ENCODE results near the gene MAST4.

Gene MAST4

GRCh38 chr5:66595756-66596635 is at the start of gene MAST4:
Gene MAST4, plus strand, starts transcription at chr5:66596393. Its CDS starts 263 bp downstream, at chr5:66596656.
- DNase-seq (ENCODE audit: low read depth in 3 of 3, low spot score in 1 of 3): peak in 1 of 3 donors; percentile 42

DNA sequence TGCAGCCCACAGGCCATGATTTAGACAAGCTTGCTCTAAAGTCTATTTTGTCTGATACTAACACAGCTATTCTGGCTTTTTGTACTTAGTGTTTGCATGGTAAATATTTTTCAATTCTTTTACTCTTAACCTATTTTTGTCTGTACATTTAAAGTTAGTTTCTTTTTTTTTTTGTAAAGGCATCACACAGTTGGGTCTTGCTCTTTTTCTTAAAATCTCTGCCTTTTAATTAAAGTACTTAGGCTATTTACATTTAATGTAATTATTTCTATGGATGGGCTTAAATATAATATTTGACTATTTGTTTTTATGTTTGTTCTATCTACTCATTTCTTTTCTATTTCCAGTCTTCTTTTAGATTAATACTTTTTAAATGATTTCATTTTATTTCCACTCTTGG is 49.7 kb upstream of the MAST4 start:
- DNase-seq (ENCODE audit: low read depth in 3 of 3, low spot score in 1 of 3): no peak

DNA sequence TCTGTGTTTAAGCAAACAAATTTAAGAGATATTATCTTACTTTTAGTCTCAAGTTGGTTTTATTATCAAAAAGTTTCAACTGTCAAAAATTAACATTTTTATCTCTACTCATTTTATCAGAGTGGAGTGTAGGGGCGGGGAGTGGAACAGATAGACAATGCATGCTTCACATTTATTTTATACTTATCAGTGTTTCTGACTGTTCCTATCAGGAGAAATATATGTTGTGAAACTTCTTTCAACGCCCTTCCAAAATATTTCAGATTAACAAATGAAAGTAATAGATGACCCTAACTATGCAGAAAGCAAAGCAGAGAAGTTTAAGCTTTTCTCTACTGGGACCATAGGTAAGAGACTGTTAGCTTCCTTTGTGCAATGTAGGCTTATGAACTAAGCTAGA is 44.9 kb upstream of the MAST4 start:
- no peak for DNase-seq (ENCODE audit: low read depth in 3 of 3, low spot score in 1 of 3)

DNA sequence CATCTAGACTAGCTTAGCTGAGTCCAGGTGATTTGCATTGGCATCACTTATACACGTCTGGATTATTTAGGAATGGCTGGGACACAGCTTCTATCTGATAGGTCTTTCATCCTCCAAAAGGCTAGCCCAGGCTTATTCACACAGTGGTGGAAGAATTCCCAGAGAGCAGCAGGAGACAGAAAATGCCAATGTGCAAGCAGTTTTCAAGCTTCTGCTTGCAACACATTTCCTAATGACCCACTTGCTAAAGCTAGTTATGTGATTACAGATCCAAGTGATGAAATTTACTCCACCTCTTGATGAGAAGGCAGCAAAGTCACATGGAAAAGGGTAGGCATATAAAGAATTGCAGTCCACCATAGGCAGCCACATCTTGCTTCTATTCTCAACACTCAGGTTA is 44.2 kb upstream of the MAST4 start:
- DNase-seq (ENCODE audit: low read depth in 3 of 3, low spot score in 1 of 3): no peak

- DNase-seq (ENCODE audit: low read depth in 3 of 3, low spot score in 1 of 3): no peak
Observed at GRCh38 chr5:66553368-66553912, 42.8 kb upstream of the MAST4 start.

GRCh38 chr5:66553916-66554575 is 42.1 kb upstream of the MAST4 start:
- no peak for DNase-seq (ENCODE audit: low read depth in 3 of 3, low spot score in 1 of 3)

GRCh38 chr5:66554884-66555283 is 41.3 kb upstream of the MAST4 start:
- no peak for DNase-seq (ENCODE audit: low read depth in 3 of 3, low spot score in 1 of 3)

DNA sequence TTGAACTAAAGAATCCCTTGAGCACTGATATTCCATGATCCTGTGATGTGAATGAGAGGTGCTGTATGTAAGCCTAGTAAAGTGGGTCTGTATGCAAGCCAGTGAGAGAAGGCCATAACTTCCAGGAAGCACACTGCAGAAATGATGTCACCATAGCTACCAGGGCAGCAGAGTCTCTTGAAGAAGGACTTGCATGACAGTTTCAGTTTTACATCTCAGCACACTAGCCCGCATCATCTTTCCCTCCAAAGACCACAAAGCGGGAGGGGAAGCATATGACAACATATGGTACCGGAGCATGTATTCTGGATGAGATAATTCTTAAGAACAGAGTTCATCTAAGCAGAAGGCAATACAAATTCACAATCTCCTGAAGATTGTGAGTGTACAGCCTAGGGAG is 37.6 kb upstream of the MAST4 start:
- no peak for DNase-seq (ENCODE audit: low read depth in 3 of 3, low spot score in 1 of 3)

- DNase-seq (ENCODE audit: low read depth in 3 of 3, low spot score in 1 of 3): no peak
Observed at GRCh38 chr5:66560371-66560770, 35.8 kb upstream of the MAST4 start.

GRCh38 chr5:66561256-66561990 is 34.8 kb upstream of the MAST4 start:
- DNase-seq (ENCODE audit: low read depth in 3 of 3, low spot score in 1 of 3): no peak

GRCh38 chr5:66565878-66566277 is 30.3 kb upstream of the MAST4 start:
- no peak for DNase-seq (ENCODE audit: low read depth in 3 of 3, low spot score in 1 of 3)

DNA sequence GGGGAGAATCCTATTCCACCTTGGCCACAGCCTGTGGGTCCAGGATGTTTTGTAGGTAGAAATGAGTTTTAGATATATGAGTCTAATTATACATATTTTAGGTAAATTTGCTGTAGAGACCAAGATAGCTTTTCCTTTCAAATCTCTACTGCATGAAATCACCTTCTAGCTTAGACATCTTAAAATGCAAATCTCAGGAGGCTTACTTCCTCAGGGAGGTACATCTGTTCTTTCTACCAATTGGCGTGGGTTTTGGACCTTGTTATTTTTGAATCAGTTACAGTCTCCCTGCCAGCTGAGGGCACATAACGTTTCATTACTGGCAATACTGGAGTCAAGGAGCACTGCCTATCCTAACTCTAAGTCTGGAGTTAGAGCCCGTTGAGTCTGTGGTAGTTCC is 28.7 kb upstream of the MAST4 start:
- DNase-seq (ENCODE audit: low read depth in 3 of 3, low spot score in 1 of 3): no peak

GRCh38 chr5:66570201-66570600 is 26.0 kb upstream of the MAST4 start:
- no peak for DNase-seq (ENCODE audit: low read depth in 3 of 3, low spot score in 1 of 3)

DNA sequence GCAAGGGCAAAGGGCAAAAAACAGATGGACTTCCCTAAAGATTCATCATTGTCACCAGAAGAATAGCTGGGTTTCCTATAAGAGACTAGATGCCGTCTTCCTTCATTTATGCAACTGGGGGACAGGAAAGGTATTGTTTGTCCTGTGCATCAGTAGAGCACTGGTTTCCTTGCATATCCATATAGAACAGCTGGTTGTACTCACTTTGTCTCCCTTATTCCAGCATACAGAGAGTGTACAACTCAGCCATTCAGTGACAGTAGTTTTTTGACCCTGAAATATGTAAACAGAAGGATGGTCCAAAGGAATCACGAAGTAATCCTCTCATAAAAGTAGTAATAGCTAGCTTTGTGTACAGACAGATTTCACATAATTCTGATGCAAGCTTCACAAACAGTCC is 22.5 kb upstream of the MAST4 start:
- no peak for DNase-seq (ENCODE audit: low read depth in 3 of 3, low spot score in 1 of 3)

- DNase-seq (ENCODE audit: low read depth in 3 of 3, low spot score in 1 of 3): no peak
Observed at GRCh38 chr5:66582499-66583165, 13.6 kb upstream of the MAST4 start.

DNA sequence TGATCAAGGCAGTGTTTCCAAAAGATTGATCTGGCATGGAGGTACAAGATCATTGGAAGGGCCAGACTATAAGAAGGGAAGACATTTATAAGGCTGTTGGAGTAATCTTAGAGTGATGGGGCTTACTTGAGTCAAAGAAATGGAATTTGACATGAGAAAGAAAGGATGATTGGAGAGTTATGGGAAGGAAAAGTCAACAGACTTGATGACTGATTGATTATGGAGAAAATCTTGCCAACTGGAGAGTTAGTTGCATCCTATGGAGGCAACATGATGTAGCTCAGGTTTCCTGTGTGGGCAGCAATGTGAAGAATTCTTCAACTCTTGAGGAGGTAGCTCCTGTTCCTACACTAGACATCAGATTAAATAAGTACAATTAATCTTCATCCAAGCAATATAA is 10.9 kb upstream of the MAST4 start:
- DNase-seq (ENCODE audit: low read depth in 3 of 3, low spot score in 1 of 3): no peak

DNA sequence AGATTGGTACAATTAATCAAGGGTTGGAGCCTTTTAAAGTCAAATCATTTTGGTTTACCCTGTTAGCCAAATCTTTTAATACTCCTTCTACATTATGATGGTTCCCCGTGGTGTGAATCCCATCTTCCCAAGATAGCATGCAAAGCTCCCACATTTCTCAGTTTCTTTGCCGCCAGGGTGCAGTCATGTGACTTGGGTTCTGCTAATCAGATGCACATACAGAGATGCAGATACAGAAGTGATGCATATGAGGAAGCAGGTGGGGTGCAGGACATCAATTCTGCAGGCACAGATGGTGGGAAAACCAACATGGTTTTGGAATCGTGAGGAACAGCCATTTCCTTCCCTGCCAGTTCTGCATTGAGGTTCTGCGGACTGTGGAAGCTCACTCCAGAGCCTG is 8.4 kb upstream of the MAST4 start:
- no peak for DNase-seq (ENCODE audit: low read depth in 3 of 3, low spot score in 1 of 3)

DNA sequence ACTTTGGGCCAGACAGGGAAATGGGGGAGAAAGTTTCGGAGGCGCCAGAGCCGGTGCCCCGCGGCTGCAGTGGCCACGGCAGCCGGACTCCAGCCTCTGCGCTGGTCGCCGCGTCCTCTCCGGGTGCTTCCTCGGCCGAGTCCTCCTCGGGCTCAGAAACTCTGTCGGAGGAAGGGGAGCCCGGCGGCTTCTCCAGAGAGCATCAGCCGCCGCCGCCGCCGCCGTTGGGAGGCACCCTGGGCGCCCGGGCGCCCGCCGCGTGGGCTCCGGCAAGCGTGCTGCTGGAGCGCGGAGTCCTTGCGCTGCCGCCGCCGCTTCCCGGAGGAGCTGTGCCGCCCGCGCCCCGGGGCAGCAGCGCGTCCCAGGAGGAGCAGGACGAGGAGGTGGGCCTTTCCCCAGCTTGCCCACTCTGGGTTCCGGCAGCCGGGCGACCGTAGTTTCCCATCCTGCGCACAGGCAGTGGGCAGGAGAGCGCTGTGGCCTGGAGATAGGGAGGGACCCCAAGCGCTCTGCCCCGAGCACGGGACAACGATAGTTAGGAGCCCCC is 516 bp downstream of the MAST4 start:
- DNase-seq (ENCODE audit: low read depth in 3 of 3, low spot score in 1 of 3): no peak

DNA sequence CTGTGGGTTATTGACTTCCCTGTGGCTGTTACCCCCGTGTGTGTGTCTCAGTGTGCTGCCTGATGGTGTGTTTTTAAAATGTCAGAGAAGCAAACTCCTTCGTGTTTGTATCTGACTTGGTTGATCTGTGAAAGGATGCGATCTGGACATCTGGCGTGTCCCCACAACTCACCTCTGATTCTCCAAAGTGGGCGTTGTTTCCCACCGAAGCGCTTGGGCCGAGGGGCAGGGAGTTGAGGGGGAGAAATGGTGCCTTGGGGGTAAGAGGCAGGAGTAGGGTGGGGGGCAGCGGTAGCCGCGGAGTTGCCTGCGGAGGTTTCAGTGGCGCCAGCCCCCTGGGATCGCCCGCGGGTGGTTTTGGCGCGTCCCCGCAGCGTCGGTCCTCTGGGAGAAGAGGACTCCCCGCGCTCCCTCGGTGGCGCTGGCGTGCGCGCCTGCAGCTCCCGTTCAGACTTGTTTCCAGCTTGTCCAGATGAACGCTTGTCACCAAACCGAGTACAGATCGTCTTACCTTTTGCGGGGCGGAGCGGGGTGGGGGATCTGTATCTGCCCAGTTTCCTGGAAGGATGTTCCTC is 1.1 kb downstream of the MAST4 start:
- no peak for DNase-seq (ENCODE audit: low read depth in 3 of 3, low spot score in 1 of 3)

DNA sequence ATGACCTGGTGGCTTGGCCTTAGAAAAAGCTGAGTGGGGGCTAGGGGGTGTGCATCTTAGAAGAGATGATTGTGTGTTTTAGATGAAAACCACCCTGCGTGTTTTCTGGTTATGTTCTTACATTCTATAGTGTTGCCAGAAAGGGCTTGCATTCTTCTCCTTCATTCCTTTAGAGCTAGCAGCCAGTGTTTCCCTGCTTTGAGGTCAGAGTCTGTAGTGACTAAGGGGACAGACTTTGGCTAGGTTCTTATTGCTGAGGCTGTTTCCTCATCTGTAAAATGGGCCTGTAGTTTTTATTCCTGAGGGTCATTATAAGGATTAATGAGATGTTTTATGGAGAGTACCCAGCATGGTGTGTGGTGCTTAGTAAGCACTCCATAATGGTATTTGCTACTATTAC is 6.4 kb downstream of the MAST4 start:
- no peak for DNase-seq (ENCODE audit: low read depth in 3 of 3, low spot score in 1 of 3)
